ENCODE data around the gene SLC17A7.
A peak's percentile ranks its signal among the peaks of the same experiment; 100 is the strongest.

Gene SLC17A7

DNA sequence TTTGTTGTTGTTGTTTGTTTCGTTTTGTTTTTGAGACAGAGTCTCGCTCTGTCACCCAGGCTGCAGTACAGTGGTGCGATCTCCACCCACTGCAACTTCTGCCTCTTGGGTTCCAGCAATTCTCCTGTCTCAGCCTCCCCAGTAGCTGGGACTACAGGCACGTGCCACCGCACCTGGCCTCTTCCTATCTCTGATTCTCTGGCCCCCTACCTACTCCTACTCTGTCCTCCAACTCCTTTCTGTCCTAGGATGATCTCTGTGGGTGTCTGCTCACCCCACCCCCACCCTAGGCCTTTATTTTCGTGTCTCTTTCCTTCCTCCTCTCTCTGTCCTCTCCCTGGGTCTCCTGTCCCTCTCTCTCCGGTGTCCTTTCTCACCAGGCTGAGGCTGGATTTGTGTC, 9.1 kb upstream of the SLC17A7 start:
- peaks cover 9% of the 10 kb centered on the region for H3K4me1 ChIP-seq (ENCODE audit: control insufficient read depth, insufficient read depth, low read depth, low read length)
- H3K4me3 ChIP-seq (ENCODE audit: insufficient read depth in 1 of 2, low read depth in 1 of 2, low read length in 2 of 2), result peak overlapping the region in 1 of 2 experiments; percentile 90
- no peak overlapping the region for H4K8ac ChIP-seq (ENCODE audit: low read length)
- no peak overlapping the region for H2BK5ac ChIP-seq (ENCODE audit: low read depth, low read length, poor library complexity, severe bottlenecking)
- H3K4me2 ChIP-seq (ENCODE audit: low read length, poor library complexity, severe bottlenecking), result peak overlapping the region; percentile 36
- no peaks in the 10 kb centered on the region for H3K27me3 ChIP-seq (ENCODE audit: control insufficient read depth in 1 of 2, insufficient read depth in 1 of 2, low read length in 2 of 2)
- no peak overlapping the region for H4K91ac ChIP-seq (ENCODE audit: low read length)
- H3K14ac ChIP-seq (ENCODE audit: low read length in 2 of 2), result no peak overlapping the region
- no peak overlapping the region for H3K23ac ChIP-seq (ENCODE audit: low read length in 2 of 2)
- peaks cover 32% of the 10 kb centered on the region for H3K79me1 ChIP-seq (replicated peaks; ENCODE audit: low read length, poor library complexity, severe bottlenecking)
- H3K36me3 ChIP-seq (ENCODE audit: control insufficient read depth in 1 of 2, insufficient read depth in 2 of 2, low read depth in 1 of 2, low read length in 2 of 2), result peaks cover 12 to 43% of the 10 kb centered on the region in 2 experiments
- no peak for DNase-seq
- no peak overlapping the region for H3K18ac ChIP-seq (ENCODE audit: low read depth in 1 of 2, low read length in 2 of 2)
- H3K9me3 ChIP-seq (ENCODE audit: control insufficient read depth, low read length), result no peaks in the 10 kb centered on the region
- H2BK15ac ChIP-seq (ENCODE audit: low read depth, poor library complexity, severe bottlenecking), result no peak overlapping the region
- H2AFZ ChIP-seq (ENCODE audit: low read depth, low read length), result no peak overlapping the region
- no peak overlapping the region for H3K27ac ChIP-seq (ENCODE audit: low read length, poor library complexity, severe bottlenecking)
- no peak overlapping the region for H2BK12ac ChIP-seq (ENCODE audit: low read length in 2 of 2)
- no peak overlapping the region for H2BK120ac ChIP-seq (ENCODE audit: low read depth, low read length)
- H3K9ac ChIP-seq (ENCODE audit: low read length), result peak overlapping the region; percentile 89
- peak overlapping the region; percentile 5 for H2AK5ac ChIP-seq (ENCODE audit: low read length, severe bottlenecking)
- H3K4ac ChIP-seq (ENCODE audit: low read depth in 1 of 2, low read length in 2 of 2), result no peak overlapping the region
- WGBS, result 90% methylated on average over 7 of the region's 7 CpGs

DNA sequence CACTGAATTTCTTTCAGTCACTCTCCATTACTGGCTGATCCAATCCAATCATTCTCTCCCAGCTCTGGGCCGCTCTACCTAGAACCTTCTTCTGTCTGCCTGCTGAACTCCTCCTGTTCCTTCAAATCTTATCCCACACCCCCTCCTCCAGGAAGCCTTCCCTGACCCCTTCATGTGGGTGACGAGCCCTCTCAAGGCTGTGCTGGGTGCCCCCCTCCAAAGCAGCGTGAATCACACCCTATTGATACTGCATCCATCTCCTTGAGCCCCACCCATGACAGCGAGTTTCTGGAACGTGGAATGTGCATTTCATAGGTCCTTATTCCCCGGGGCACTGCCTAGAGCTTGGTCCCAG, 7.1 kb upstream of the SLC17A7 start:
- Histone ChIP-seq H3K27ac (ENCODE audit: low read length, poor library complexity, severe bottlenecking) (no peak overlapping the region), H4K91ac (ENCODE audit: low read length) (no peak overlapping the region), H3K18ac (ENCODE audit: low read depth in 1 of 2, low read length in 2 of 2) (no peak overlapping the region), H3K23ac (ENCODE audit: low read length in 2 of 2) (no peak overlapping the region), H2BK15ac (ENCODE audit: low read depth, poor library complexity, severe bottlenecking) (no peak overlapping the region), H2BK12ac (ENCODE audit: low read length in 2 of 2) (no peak overlapping the region), H3K36me3 (ENCODE audit: control insufficient read depth in 1 of 2, insufficient read depth in 2 of 2, low read depth in 1 of 2, low read length in 2 of 2) (peaks cover 12 to 43% of the 10 kb centered on the region in 2 experiments), H3K4me3 (ENCODE audit: insufficient read depth in 1 of 2, low read depth in 1 of 2, low read length in 2 of 2) (peak overlapping the region in 1 of 2 experiments; percentile 70), H3K4me1 (ENCODE audit: control insufficient read depth, insufficient read depth, low read depth, low read length) (peaks cover 5% of the 10 kb centered on the region), H2BK120ac (ENCODE audit: low read depth, low read length) (no peak overlapping the region), H3K79me1 (replicated peaks; ENCODE audit: low read length, poor library complexity, severe bottlenecking) (peaks cover 23% of the 10 kb centered on the region), H2AFZ (ENCODE audit: low read depth, low read length) (no peak overlapping the region), H3K9me3 (ENCODE audit: control insufficient read depth, low read length) (no peaks in the 10 kb centered on the region), H2BK5ac (ENCODE audit: low read depth, low read length, poor library complexity, severe bottlenecking) (no peak overlapping the region), H3K4me2 (ENCODE audit: low read length, poor library complexity, severe bottlenecking) (no peak overlapping the region), H3K4ac (ENCODE audit: low read depth in 1 of 2, low read length in 2 of 2) (no peak overlapping the region), H4K8ac (ENCODE audit: low read length) (no peak overlapping the region), H3K9ac (ENCODE audit: low read length) (peak overlapping the region; percentile 71), H2AK5ac (ENCODE audit: low read length, severe bottlenecking) (no peak overlapping the region), H3K27me3 (ENCODE audit: control insufficient read depth in 1 of 2, insufficient read depth in 1 of 2, low read length in 2 of 2) (no peaks in the 10 kb centered on the region), H3K14ac (ENCODE audit: low read length in 2 of 2) (no peak overlapping the region)
- 94% methylated on average over 6 of the region's 6 CpGs for WGBS
- DNase-seq, result no peak

DNA sequence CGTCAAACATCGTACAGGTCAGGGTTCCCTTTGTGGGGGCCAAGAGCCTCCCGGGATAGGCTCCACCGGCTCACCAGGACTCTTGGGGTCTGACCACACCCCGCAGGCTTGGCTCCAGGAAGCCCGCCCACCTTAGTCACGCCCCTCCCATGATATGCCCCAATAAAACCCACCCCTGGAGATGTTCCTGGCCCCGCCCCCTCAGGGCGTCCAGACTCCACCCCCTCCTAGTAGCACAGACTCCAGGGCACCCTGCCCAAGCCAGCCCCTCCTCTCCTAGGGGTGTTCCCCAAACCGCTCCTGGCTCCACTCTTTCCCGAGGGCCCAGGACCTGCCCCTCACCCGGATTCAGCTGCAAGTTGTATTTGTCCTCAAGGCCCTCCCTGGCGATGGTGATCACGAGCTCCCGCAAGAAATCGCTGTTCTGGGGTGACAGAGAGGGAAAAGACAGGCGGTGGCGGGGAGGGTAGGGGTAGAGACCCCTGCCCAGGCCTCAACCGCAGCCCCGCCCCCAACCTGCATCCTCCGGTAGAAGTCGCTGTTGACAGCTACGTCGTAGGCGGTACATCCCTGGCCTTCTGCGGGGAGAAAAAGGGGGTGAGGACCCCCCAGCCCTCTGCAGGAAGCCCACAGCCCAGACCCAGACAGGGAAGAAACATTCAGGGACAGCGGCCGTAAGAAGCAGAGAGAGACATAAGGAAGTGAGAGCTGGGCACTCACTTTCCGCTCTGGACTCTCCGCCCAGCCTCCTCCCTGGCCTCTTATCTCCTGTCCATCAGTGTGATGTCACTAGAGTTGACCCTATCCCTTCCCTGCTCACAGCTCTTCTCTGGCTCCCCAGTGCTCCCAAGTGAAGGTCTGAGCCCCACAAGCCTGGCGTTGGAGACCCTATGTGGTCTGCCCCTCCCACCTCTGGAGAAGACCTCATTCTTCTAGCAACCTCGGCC, 6.4 kb upstream of the SLC17A7 start:
- H3K18ac ChIP-seq (ENCODE audit: low read depth in 1 of 2, low read length in 2 of 2), result no peak overlapping the region
- WGBS, result 90% methylated on average over 32 of the region's 32 CpGs
- H4K8ac ChIP-seq (ENCODE audit: low read length), result no peak overlapping the region
- H3K36me3 ChIP-seq (ENCODE audit: control insufficient read depth in 1 of 2, insufficient read depth in 2 of 2, low read depth in 1 of 2, low read length in 2 of 2), result peaks cover 12 to 43% of the 10 kb centered on the region in 2 experiments
- H2BK5ac ChIP-seq (ENCODE audit: low read depth, low read length, poor library complexity, severe bottlenecking), result no peak overlapping the region
- H4K91ac ChIP-seq (ENCODE audit: low read length), result no peak overlapping the region
- H2BK12ac ChIP-seq (ENCODE audit: low read length in 2 of 2), result no peak overlapping the region
- peak overlapping the region; percentile 71 for H3K9ac ChIP-seq (ENCODE audit: low read length)
- no peak overlapping the region for H2AK5ac ChIP-seq (ENCODE audit: low read length, severe bottlenecking)
- H2BK120ac ChIP-seq (ENCODE audit: low read depth, low read length), result no peak overlapping the region
- H3K4me1 ChIP-seq (ENCODE audit: control insufficient read depth, insufficient read depth, low read depth, low read length), result peaks cover 7% of the 10 kb centered on the region
- no peak overlapping the region for H3K27ac ChIP-seq (ENCODE audit: low read length, poor library complexity, severe bottlenecking)
- H3K14ac ChIP-seq (ENCODE audit: low read length in 2 of 2), result no peak overlapping the region
- H3K4ac ChIP-seq (ENCODE audit: low read depth in 1 of 2, low read length in 2 of 2), result no peak overlapping the region
- H3K4me3 ChIP-seq (ENCODE audit: insufficient read depth in 1 of 2, low read depth in 1 of 2, low read length in 2 of 2), result peak overlapping the region in 1 of 2 experiments; percentile 70
- H3K79me1 ChIP-seq (replicated peaks; ENCODE audit: low read length, poor library complexity, severe bottlenecking), result peaks cover 23% of the 10 kb centered on the region
- no peaks in the 10 kb centered on the region for H3K9me3 ChIP-seq (ENCODE audit: control insufficient read depth, low read length)
- no peak overlapping the region for H2AFZ ChIP-seq (ENCODE audit: low read depth, low read length)
- no peaks in the 10 kb centered on the region for H3K27me3 ChIP-seq (ENCODE audit: control insufficient read depth in 1 of 2, insufficient read depth in 1 of 2, low read length in 2 of 2)
- H3K4me2 ChIP-seq (ENCODE audit: low read length, poor library complexity, severe bottlenecking), result no peak overlapping the region
- H3K23ac ChIP-seq (ENCODE audit: low read length in 2 of 2), result no peak overlapping the region
- no peak for DNase-seq
- H2BK15ac ChIP-seq (ENCODE audit: low read depth, poor library complexity, severe bottlenecking), result no peak overlapping the region

DNA sequence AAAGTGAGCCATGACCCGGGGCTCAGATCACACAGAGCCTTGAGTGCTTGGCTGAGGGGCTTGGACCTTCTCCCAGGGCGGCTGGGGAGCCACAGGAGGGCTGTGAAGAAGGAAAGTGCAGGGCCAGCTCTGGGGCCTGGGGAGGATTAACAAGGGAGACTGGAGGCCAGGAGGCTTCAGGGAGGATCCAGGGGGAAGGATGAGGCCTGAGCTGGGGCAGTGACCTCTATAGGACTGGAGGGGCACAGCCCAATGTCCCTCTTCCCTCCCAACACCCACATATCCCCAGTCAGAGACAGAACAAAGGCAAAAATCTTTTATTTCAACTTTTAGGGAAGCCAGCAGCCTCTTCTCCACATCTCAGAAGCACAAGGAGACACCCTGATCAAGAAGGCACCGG, 4.7 kb upstream of the SLC17A7 start:
- Histone ChIP-seq H2AFZ (ENCODE audit: low read depth, low read length) (no peak overlapping the region), H3K27ac (ENCODE audit: low read length, poor library complexity, severe bottlenecking) (no peak overlapping the region), H4K8ac (ENCODE audit: low read length) (no peak overlapping the region), H3K18ac (ENCODE audit: low read depth in 1 of 2, low read length in 2 of 2) (no peak overlapping the region), H2BK120ac (ENCODE audit: low read depth, low read length) (no peak overlapping the region), H3K27me3 (ENCODE audit: control insufficient read depth in 1 of 2, insufficient read depth in 1 of 2, low read length in 2 of 2) (peaks cover 13 to 14% of the 10 kb centered on the region in 2 experiments), H3K4me2 (ENCODE audit: low read length, poor library complexity, severe bottlenecking) (no peak overlapping the region), H3K4ac (ENCODE audit: low read depth in 1 of 2, low read length in 2 of 2) (no peak overlapping the region), H2BK5ac (ENCODE audit: low read depth, low read length, poor library complexity, severe bottlenecking) (no peak overlapping the region), H3K9ac (ENCODE audit: low read length) (no peak overlapping the region), H3K79me1 (replicated peaks; ENCODE audit: low read length, poor library complexity, severe bottlenecking) (peaks cover 23% of the 10 kb centered on the region), H3K36me3 (ENCODE audit: control insufficient read depth in 1 of 2, insufficient read depth in 2 of 2, low read depth in 1 of 2, low read length in 2 of 2) (peaks cover 12 to 43% of the 10 kb centered on the region in 2 experiments), H2AK5ac (ENCODE audit: low read length, severe bottlenecking) (no peak overlapping the region), H2BK15ac (ENCODE audit: low read depth, poor library complexity, severe bottlenecking) (no peak overlapping the region), H3K4me1 (ENCODE audit: control insufficient read depth, insufficient read depth, low read depth, low read length) (peaks cover 13% of the 10 kb centered on the region), H3K4me3 (ENCODE audit: insufficient read depth in 1 of 2, low read depth in 1 of 2, low read length in 2 of 2) (no peak overlapping the region), H3K23ac (ENCODE audit: low read length in 2 of 2) (no peak overlapping the region), H2BK12ac (ENCODE audit: low read length in 2 of 2) (no peak overlapping the region), H4K91ac (ENCODE audit: low read length) (no peak overlapping the region), H3K9me3 (ENCODE audit: control insufficient read depth, low read length) (no peaks in the 10 kb centered on the region), H3K14ac (ENCODE audit: low read length in 2 of 2) (no peak overlapping the region)
- DNase-seq, result no peak
- 97% methylated on average over 3 of the region's 3 CpGs for WGBS
